Iris pigment epithelial cell (primary cell): ENCODE results near the gene USP48.
"Not testable (repeated sequence)": the region's sequence is repeated elsewhere in the genome, so short reads cannot be mapped to it uniquely, and the experiment has no call there.

Source experiments
- DNase-seq: peaks from one replicate; pipeline ENCODE4 v3.0.0-alpha.2; 2011; ENCODE audit warnings: low read depth

USP48 gene

DNA sequence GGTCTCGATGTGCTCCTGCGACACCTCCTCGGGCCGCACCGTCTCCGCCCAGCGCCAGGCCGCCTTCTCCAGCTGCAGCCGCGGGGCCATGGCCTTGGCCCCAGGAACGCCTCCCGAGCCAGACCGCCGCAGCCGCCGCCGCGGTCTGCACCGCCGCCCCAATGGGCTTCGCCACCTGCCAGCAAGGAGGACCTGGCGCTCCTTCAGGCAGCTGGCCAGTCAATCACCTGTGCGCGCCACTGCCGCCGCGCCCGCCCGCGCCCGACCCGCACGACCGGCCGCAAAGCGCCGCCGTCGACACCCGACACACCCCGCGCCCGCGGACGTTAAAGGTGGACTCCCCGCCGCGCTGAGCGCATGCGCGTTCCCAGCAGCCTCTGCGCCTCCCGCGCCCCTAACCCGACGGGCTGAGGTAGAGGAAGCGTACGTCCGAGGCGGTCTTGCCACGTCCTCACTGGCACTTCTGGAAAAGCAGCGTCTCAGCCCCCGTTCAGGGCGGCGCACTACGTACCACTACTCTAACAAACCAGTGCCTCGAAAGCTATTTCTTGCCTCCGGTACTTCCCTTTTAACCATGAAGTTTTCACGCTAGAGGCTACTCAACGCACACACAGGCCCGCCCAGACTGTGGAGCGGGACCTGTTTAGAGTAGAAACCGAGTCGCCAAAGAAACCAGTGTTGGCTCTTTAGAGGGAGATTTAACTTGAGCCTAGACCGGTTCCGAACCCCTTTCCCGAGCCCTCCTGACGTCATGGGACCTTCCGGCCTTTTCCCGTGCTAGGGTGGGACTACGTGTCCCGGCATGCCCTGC, at the start of gene USP48:
TSS of gene USP48 (minus strand) at position 282 of the 811 bp plus-strand sequence. CDS start at position 90, 192 bp downstream.
- peak; percentile 97 for DNase-seq

DNA sequence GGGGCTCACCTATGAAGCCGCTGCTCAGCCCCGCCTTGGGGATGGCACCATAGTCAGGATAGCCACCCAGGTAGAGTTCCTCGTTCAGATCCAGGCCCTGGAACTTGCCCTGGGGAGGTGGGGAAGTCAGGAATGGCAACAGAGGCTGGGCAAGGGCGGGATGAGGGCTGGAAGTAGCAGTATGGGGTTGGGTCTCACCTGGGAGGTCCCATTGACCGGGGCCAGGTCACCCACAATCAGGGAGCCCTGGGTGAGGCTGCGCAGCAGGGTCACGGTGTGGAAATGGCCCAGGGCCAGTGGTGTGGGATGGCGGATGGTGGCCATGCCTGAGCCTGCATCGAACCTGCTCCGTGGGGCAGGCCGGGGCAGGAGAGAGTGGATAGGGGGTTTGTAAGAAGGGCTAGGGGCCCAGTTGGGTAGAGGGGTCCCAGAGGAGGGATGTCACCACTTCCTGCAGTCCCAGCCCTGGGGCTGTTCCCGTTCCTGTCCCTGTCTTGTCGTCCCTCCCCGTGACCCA, 48.6 kb upstream of the USP48 start:
- DNase-seq = no peak

- DNase-seq = no peak
Measured at GRCh38 chr1:21830792-21831453, 48.0 kb upstream of the USP48 start.

DNA sequence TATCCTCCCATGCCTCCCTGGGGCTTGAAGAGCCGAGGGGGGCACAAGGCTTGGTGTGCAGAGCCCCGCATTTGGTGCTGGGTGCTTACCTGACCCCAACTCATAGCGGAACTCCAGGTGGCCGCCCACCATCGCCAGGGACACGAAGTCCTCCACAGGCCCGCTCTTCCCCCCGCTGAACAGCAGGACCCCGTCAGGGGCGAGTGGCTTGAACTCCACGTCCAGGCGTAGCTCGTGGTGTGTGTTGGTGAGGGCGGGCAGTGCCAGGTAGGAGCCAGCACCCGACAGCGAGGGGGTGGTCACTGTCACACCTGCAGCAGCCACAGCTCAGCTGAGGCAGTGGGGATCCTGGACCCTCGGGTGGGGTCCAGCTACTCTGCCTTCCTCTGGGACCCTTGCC, 46.3 kb upstream of the USP48 start:
- DNase-seq = no peak

DNA sequence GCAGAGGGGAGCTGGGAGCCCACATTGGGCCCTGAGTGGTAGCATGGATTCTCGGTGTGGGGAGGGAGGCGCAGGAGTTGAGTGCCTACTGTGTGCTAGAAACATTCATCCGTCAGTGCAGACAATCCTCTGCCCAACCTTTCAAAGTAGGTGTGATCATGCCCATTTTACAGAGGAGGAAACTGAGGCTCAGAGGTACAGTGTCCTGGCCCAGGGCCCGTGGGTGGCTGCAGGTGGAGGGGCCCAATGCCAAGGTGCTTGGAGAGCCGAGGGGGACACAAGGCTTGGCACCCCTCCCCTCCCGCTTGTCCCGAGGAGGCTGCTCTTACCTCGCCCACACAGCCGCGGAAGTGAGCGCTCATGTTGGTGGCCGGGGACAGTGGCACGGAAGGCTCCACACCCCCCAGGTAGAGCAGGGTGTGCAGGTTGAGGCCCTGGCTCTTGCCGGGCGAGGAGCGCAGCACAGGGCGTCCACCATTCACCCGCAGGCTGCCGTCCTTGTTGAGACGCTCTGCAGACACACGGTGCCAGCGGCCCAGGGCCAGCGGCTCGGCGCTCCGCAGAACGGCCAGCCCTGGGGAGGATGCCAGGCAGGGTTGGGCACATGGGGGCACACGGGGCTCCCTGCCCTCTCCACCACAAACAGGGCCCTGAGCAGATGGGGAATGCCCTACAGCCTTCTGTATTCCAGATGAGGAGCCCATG, 45.7 kb upstream of the USP48 start:
- DNase-seq = no peak

GRCh38 chr1:21828075-21828474, 45.1 kb upstream of the USP48 start:
- DNase-seq = no peak

- DNase-seq = no peak
Measured at GRCh38 chr1:21827141-21827679, 44.3 kb upstream of the USP48 start.

DNA sequence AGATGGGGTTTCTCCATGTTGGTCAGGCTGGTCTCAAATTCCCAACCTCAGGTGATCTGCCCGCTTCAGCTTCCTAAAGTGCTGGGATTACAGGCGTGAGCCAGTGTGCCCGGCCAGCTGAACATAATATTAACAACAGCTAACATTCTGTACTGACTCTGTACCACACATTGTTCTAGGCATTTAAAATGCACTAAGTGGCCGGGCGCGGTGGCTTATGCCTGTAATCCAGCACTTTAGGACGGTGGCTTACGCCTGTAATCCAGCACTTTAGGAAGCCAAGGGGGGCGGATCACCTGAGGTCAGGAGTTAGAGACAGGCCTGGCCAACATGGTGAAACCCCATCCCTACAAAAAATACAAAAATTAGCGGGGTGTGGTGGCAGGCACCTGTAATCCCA, 43.7 kb upstream of the USP48 start:
- DNase-seq = not testable (repeated sequence)

DNA sequence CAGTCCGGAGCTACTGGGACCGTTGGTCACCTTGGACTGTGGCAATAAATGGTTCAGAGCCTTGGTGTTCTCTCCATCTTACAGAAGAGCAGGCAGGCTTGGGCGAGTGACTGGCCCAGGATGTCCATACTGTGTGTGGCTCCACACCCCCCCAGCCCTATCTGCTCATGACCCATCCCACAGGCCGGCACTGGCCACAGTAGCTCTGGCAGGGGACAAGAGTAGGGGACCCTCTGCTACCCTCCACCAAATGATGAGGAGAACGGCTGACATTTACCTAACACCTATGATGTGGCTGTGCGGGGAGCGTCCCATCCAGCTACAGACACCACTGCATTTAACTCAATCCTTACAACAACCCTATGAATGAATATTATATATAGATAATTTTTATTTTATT, 42.4 kb upstream of the USP48 start:
- DNase-seq = no peak

DNA sequence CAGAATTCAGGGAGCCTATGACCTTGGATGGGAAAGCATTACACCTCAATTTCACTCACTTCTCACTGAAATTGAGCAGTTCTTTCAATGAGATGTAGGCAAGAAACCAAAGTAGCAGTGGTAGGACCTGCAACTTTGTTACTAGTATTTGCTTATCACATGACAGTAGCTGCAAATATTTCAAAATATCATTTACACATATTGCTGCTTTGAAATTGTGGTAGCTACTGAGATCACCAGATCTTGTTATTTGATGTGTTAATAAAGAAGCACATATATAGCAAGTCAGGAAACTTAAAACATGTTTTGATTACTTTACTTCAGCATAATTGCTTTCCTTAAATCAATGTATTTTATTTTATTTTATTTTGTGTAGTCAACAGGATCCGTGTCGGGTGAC, 42.0 kb upstream of the USP48 start:
- no peak for DNase-seq

GRCh38 chr1:21823980-21824702, 41.2 kb upstream of the USP48 start:
- no peak for DNase-seq

DNA sequence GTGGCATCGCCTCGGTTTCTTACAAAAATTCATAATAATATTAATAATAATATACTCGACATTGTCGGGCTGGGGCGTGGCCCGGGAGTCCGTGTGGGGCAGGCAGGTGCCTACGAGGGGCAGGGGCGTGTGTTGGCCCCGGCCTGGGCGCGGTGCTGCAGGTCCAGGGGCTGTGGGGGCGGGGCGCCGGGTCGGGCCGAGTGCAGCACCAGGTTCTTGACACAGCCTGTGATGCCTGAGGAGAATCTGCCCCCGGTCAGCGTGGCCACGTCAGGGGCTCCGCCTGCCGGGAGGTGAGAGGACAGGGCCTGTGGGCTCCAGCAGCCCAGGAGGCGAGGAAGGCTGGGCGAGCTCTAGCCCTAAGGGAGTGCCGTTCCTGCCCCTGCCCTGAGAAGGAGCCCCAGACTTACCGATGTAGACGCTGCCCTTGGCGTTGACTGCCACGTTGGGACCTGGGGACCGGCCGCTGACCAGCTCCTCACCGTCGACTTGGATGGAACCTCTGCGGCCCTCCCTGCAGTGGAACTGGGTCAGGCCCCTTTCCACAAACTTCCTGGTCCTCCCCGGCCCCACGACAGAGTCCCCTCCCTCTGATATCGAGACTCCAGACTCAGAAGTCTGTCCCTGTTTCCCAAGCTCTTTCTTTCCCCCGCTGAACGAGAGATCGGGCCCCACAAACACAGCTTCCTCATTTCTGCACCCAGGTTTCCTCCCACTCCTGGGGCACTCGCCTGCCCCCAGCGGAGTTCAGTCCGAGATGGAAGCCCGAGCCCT, 40.4 kb upstream of the USP48 start:
- no peak for DNase-seq

DNA sequence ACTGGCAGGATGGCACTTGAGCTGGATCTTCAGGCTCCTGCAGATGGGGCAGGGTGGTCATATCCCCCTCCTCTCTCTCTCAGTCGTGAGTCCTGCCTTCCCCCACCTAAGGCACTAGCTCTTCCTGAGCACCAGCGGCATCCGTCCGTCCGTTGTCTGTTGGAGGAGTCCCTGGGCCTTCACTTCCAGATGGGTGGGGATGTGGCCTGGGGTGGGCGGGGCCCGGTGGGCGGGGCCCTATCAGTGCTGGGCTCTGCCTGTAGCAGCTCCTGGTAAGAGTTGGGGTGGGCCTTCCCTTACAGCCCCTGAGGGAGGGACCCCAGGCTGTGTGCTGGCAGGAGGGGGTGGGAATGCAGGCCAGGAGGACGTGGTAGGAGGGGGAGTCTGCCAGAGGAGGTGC, 39.4 kb upstream of the USP48 start:
- no peak for DNase-seq

DNA sequence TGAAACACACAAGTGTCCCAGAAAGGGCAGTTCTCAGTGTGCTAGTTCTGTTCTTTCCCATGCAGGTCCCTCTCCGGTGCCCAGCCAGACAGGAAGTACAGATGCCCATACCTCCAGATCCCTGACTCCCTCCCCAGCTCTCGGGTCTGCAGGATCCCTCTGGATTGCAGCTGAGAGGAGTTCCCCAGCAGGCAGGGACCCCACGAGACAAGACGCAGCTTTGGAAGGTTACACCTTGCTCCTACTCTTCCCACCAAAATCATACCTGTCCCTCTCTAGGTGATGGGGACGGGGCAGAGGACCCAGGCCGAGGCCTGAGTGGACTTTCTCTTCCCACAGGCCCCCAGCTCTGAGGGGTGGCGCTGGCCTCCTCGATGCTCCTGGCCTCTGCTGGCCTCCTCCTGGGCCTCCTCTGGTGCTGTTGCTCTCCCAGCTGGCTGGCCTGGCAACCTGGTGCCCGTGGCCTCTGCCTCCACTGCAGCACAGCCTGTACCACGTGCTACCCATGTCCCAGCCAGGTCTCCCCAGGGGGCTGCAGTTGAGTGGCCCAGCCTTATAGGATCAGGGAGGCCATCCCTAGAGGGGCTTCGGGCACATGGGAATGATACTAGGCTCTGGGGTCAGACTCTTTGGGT, 38.6 kb upstream of the USP48 start:
- DNase-seq = no peak

DNA sequence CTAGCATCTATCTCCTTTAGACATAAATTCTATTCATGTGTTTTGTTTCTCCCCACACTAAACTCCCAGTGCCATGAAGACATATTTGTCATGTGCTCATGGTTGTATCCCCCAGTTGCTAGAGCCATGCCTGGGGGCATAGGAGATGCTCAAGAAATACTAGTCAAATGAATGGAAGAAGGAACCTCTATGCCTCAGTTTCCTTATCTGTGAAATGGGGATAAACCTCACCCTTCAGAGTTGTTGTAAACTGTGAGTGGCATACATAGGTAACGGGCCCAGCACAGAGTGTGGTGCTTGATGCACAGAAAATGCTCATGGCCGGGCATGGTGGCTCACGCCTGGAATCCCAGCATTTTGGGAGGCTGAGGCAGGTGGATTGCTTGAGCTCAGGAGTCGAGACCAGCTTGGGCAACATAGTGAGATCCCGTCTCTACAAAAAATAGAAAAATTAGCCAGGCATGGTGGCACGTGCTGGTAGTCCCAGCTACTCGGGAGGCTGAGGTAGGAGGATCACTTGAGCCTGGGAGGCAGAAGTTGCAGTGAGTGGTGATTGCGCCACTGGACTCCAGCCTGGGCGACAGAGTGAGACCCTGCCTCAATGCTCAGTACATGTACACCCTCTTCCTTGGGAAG, 37.8 kb upstream of the USP48 start:
- no peak for DNase-seq

- peak; percentile 20 for DNase-seq
Measured at GRCh38 chr1:21818656-21819055, 35.7 kb upstream of the USP48 start.

GRCh38 chr1:21816602-21817302, 33.8 kb upstream of the USP48 start:
- DNase-seq = peak; percentile 79

DNA sequence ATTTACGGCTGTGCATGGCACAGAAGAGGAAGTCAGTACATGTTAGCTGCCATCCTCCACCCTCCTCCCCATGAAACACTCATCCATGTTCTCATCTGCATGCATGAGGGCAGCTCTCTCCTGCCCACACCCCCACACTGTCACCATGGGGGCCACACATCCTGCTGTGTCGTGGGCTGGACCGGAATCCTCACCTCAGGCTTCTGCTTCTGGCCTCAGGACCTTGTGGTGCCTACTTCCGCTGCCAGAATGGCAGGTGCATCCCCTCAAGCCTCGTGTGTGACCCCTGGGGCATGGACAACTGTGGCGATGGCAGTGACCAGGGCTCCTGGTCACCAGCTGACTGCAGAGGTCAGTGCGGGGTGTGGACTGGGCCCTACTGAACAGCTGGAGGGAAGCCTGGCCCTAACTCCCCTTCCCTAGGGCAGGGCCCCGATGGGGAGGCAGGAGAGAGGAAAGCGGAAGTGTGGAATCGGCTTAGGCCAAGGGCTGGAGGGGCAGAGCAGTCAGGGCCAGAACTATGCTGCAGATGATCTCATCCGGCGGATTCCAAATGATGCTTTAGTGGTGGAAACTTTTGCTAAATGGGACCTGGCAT, 32.9 kb upstream of the USP48 start:
- no peak for DNase-seq

- no peak for DNase-seq
Measured at GRCh38 chr1:21814981-21815582, 32.1 kb upstream of the USP48 start.
